HCT116 (cell line): ENCODE results near the gene CDK14. TPM values are rescaled to one million over a fixed set of nuclear protein-coding genes. Genes with fewer than 3 reads are reported as not detected.

Experiments used
- ATAC-seq: fragments of 200-7000 bp; cut with Tn5 transposase; 2 replicates; pipeline ENCODE4 v1.9.1; 2020; ENCODE audit warnings: mild to moderate bottlenecking, moderate library complexity
- BruUV-seq: library from RNA; stranded (reverse); fragments of 400-500 nt; replicated peaks from 2 replicates; lab custom pipeline; 2021; lab: Mats Ljungman, UMichigan
- CTCF ChIA-PET: fragments of 300-600 bp; sonication (Branson Sonifier 250); formaldehyde crosslinking; loops from one replicate; lab custom pipeline; 2021; ENCODE audit warnings: antibody characterized with exemption; lab: Charles Lee
- POLR2A ChIA-PET: fragments of 300-600, 350-600 bp; sonication (Branson Sonifier 250); formaldehyde crosslinking; loops from one replicate; lab custom pipeline; 2021; ENCODE audit warnings: antibody characterized with exemption; lab: Charles Lee
- RAD21 ChIA-PET, 2 experiments: fragments of 300-600 bp; sonication (Branson Sonifier 250); formaldehyde crosslinking; loops; one replicate each; lab custom pipeline; 2023; ENCODE audit warnings: low total read pairs in 2 of 2; ENCODE audit not compliant: uncharacterized antibody in 2 of 2, unreplicated experiment in 2 of 2, low non-redundant PET in 1 of 2; lab: Charles Lee
- DNase-seq: peaks from one replicate; pipeline ENCODE4 v3.0.0-alpha.2; 2010; ENCODE audit warnings: low read depth, low spot score
- H2AFZ ChIP-seq: fragments of 200-600 bp; shearing (Covaris generic), sonication (generic); 2 replicates; pipeline ENCODE4 v1.6.1; 2017; ENCODE audit warnings: low read depth, mixed run types, mixed read lengths, antibody characterized with exemption, low read length; ENCODE audit not compliant: poor library complexity, severe bottlenecking
- H3K27ac ChIP-seq: 2 replicates; pipeline ENCODE4 v1.5.1; 2012; ENCODE audit warnings: low read depth, low read length
- H3K27me3 ChIP-seq: fragments of 200-600 bp; sonication (generic); 2 replicates; pipeline ENCODE4 v1.6.1; 2016; ENCODE audit warnings: mixed run types, low read length, mixed read lengths; ENCODE audit not compliant: insufficient read depth
- H3K36me3 ChIP-seq, 2 experiments: fragments of 200-500 bp in 1 of 2; fragments of 200-600 bp in 1 of 2; sonication (Bioruptor generic) in 1 of 2; sonication (generic) in 1 of 2; 2 replicates each; pipeline versions ENCODE4 v1.5.1 to v1.6.1; 2014 to 2016; ENCODE audit warnings: low read length in 2 of 2, inconsistent platforms in 1 of 2, mixed read lengths in 1 of 2, mixed run types in 1 of 2; ENCODE audit not compliant: insufficient read depth in 2 of 2, control insufficient read depth in 1 of 2
- H3K4me1 ChIP-seq, 2 experiments: fragments of 200-600 bp in 1 of 2; sonication (generic) in 1 of 2; 2 replicates each; pipeline versions ENCODE4 v1.5.1 to v1.6.1; 2012 to 2017; ENCODE audit warnings: low read length in 2 of 2, inconsistent platforms in 1 of 2, mild to moderate bottlenecking in 1 of 2, mixed read lengths in 1 of 2, mixed run types in 1 of 2, moderate library complexity in 1 of 2; ENCODE audit not compliant: insufficient read depth in 2 of 2, control insufficient read depth in 1 of 2
- H3K4me2 ChIP-seq: fragments of 200-600 bp; sonication (generic); 2 replicates; pipeline ENCODE4 v1.6.1; 2017; ENCODE audit warnings: mixed run types, low read length, mixed read lengths
- H3K4me3 ChIP-seq, 2 experiments: fragments of 200-600 bp in 1 of 2; sonication (generic) in 1 of 2; replicated peaks in 1 of 2; 2 replicates each; pipeline ENCODE4 v1.5.1; 2011 to 2016; ENCODE audit warnings: low read length in 2 of 2, control low read depth in 1 of 2, low read depth in 1 of 2, mild to moderate bottlenecking in 1 of 2, mixed read lengths in 1 of 2, mixed run types in 1 of 2
- H3K79me2 ChIP-seq: fragments of 200-600 bp; sonication (generic); 2 replicates; pipeline ENCODE4 v1.6.1; 2017; ENCODE audit warnings: mild to moderate bottlenecking, mixed run types, low read length, moderate library complexity, mixed read lengths; ENCODE audit not compliant: insufficient read depth
- H3K9ac ChIP-seq: fragments of 200-600 bp; sonication (generic); 2 replicates; pipeline ENCODE4 v1.6.1; 2016; ENCODE audit warnings: low read length, mixed read lengths
- H3K9me2 ChIP-seq: fragments of 200-600 bp; sonication (generic), shearing (Covaris generic); 2 replicates; pipeline ENCODE4 v1.6.1; 2017; ENCODE audit warnings: mixed run types, mild to moderate bottlenecking, moderate library complexity; ENCODE audit not compliant: insufficient read depth
- H3K9me3 ChIP-seq, 2 experiments: fragments of 200-500 bp in 1 of 2; fragments of 200-600 bp in 1 of 2; sonication (Bioruptor generic) in 1 of 2; sonication (generic) in 1 of 2; 2 replicates each; pipeline ENCODE4 v1.6.1; 2014 to 2017; ENCODE audit warnings: low read length in 2 of 2, mixed read lengths in 2 of 2, inconsistent platforms in 1 of 2, low read depth in 1 of 2, mild to moderate bottlenecking in 1 of 2, mixed run types in 1 of 2, moderate library complexity in 1 of 2; ENCODE audit not compliant: control insufficient read depth in 1 of 2, insufficient read depth in 1 of 2
- H4K20me1 ChIP-seq: fragments of 200-600 bp; sonication (generic), shearing (Covaris generic); 2 replicates; pipeline ENCODE4 v1.6.1; 2017; ENCODE audit warnings: mixed run types, mild to moderate bottlenecking, moderate library complexity; ENCODE audit not compliant: insufficient read depth
- CBX3 ChIP-seq: IDR thresholded peaks from 2 replicates; pipeline ENCODE4 v1.6.1; 2012; ENCODE audit warnings: low read depth
- CEBPB ChIP-seq: IDR thresholded peaks from 2 replicates; pipeline ENCODE4 v1.6.1; 2012; ENCODE audit warnings: low read depth
- CTCF ChIP-seq, 3 experiments: fragments of 200-600 bp in 1 of 3; sonication (generic) in 1 of 3; IDR thresholded peaks in 2 of 3; conservative IDR thresholded peaks in 1 of 3; 2 replicates each; pipeline ENCODE4 v1.5.1; 2012 to 2017; ENCODE audit warnings: low read depth in 2 of 3, low read length in 2 of 3, antibody characterized with exemption in 1 of 3, borderline replicate concordance in 1 of 3, control low read depth in 1 of 3, mild to moderate bottlenecking in 1 of 3, mixed read lengths in 1 of 3, mixed run types in 1 of 3, moderate library complexity in 1 of 3; ENCODE audit not compliant: insufficient read depth in 1 of 3
- EGR1 ChIP-seq: IDR thresholded peaks from 2 replicates; pipeline ENCODE4 v1.6.1; 2012; ENCODE audit warnings: low read depth
- EZH2 ChIP-seq: fragments of 200-600 bp; sonication (generic); IDR thresholded peaks from 2 replicates; pipeline ENCODE4 v1.6.1; 2017; ENCODE audit warnings: antibody characterized with exemption, mixed run types
- EZH2phosphoT487 ChIP-seq: fragments of 200-600 bp; IDR thresholded peaks from 2 replicates; pipeline ENCODE4 v1.6.1; 2018; ENCODE audit warnings: antibody characterized with exemption, borderline replicate concordance
- FOSL1 ChIP-seq: IDR thresholded peaks from 2 replicates; pipeline ENCODE4 v1.6.1; 2012; ENCODE audit warnings: low read depth
- MAX ChIP-seq: IDR thresholded peaks from 2 replicates; pipeline ENCODE4 v1.6.1; 2012
- POLR2A ChIP-seq: IDR thresholded peaks from 2 replicates; pipeline ENCODE4 v1.7.0; 2011; ENCODE audit warnings: borderline replicate concordance; ENCODE audit not compliant: insufficient read depth, insufficient read length; ENCODE audit errors: extremely low read depth
- REST ChIP-seq: IDR thresholded peaks from 2 replicates; pipeline ENCODE4 v1.6.1; 2012; ENCODE audit warnings: low read depth
- SIN3A ChIP-seq: IDR thresholded peaks from 2 replicates; pipeline ENCODE4 v1.6.1; 2012; ENCODE audit warnings: low read depth
- SRF ChIP-seq: IDR thresholded peaks from 2 replicates; pipeline ENCODE4 v1.6.1; 2012; ENCODE audit warnings: low read depth
- ZFX ChIP-seq: fragments of 450-650 bp; IDR thresholded peaks from 2 replicates; pipeline ENCODE4 v1.6.1; 2017
- ZNF274 ChIP-seq: fragments of 200-500 bp; sonication (Bioruptor generic); IDR thresholded peaks from 2 replicates; pipeline ENCODE4 v1.6.1; 2014; ENCODE audit warnings: mild to moderate bottlenecking, low read depth, low read length, inconsistent platforms
- intact Hi-C: fragments of 100-400 bp; cut with micrococcal nuclease; formaldehyde crosslinking; loops from 2 replicates; pipeline ENCODE4 v1.10.0; 2022
- total RNA-seq: library from RNA; stranded (reverse); gene quantifications from one replicate; pipeline ENCODE4 v1.2.1, GENCODE V29; 2021; ENCODE audit not compliant: unreplicated experiment

Gene CDK14
- total RNA-seq, 1 experiment from 2014 or later = 10.2 TPM

GRCh38 chr7:90570373-90570959 is 25.7 kb upstream of the CDK14 start:
- no TSS peak for BruUV-seq
- Histone ChIP-seq H3K27me3 (no peaks in the 10 kb centered on the region), H3K4me2 (no peak overlapping the region), H3K4me1 (no peaks in the 10 kb centered on the region), H3K27ac (no peak overlapping the region), H3K9me3 (no peaks in the 10 kb centered on the region), H3K9me2 (no peaks in the 10 kb centered on the region), H3K9ac (no peak overlapping the region), H2AFZ (no peak overlapping the region), H3K36me3 (no peaks in the 10 kb centered on the region), H4K20me1 (no peaks in the 10 kb centered on the region), H3K4me3 (no peak overlapping the region), H3K79me2 (no peaks in the 10 kb centered on the region)
- TF ChIP-seq ZNF274 (no peak), FOSL1 (no peak), ZFX (no peak), EZH2 (no peak), EGR1 (no peak), MAX (no peak), POLR2A (no peak), SIN3A (no peak), CTCF (IDR thresholded peaks at IDR 0.05 in 2 of 3, conservative IDR thresholded peaks at IDR 0.05 in 1 of 3; ENCODE audit: borderline replicate concordance in 1 of 3, insufficient read depth in 1 of 3, low read depth in 2 of 3, low read length in 2 of 3) (no peak), EZH2phosphoT487 (no peak), CEBPB (no peak), CBX3 (no peak), SRF (no peak), REST (no peak)
- intact Hi-C loops = no loop called here
- DNase-seq (no peak), ATAC-seq (no peak)
- POLR2A ChIA-PET = no interaction called here
- CTCF ChIA-PET = no interaction called here
- RAD21 ChIA-PET = no interaction called here
